Smooth muscle cell (in vitro differentiated cells): ENCODE data around the gene ZMIZ2. TPM values are rescaled to one million over a fixed set of nuclear protein-coding genes. Genes with fewer than 3 reads are reported as not detected.

Experiments
- DNase-seq: peaks from one replicate; lab custom pipeline; 2025; ENCODE audit not compliant: unreplicated experiment; lab: John Stamatoyannopoulos, UW
- H2AFZ ChIP-seq: fragments of 200-600 bp; sonication (generic); 2 replicates; pipeline ENCODE4 v1.6.0; 2016; ENCODE audit warnings: antibody characterized with exemption, low read depth, mild to moderate bottlenecking
- H3F3A ChIP-seq: fragments of 200-600 bp; sonication (generic); 2 replicates; pipeline ENCODE4 v1.6.0; 2017; ENCODE audit warnings: antibody characterized with exemption, low read depth
- H3K27ac ChIP-seq: fragments of 200-600 bp; sonication (generic); 2 replicates; pipeline ENCODE4 v1.5.1; 2016; ENCODE audit warnings: low read depth, mild to moderate bottlenecking
- H3K27me3 ChIP-seq: fragments of 200-600 bp; sonication (generic); 2 replicates; pipeline ENCODE4 v1.6.1; 2016; ENCODE audit warnings: low read depth, mild to moderate bottlenecking
- H3K36me3 ChIP-seq: fragments of 200-600 bp; sonication (generic); 2 replicates; pipeline ENCODE4 v1.5.1; 2016; ENCODE audit warnings: low read depth
- H3K4me1 ChIP-seq: fragments of 200-600 bp; sonication (generic); 2 replicates; pipeline ENCODE4 v1.5.1; 2016; ENCODE audit warnings: low read depth
- H3K4me2 ChIP-seq: fragments of 200-600 bp; sonication (generic); 2 replicates; pipeline ENCODE4 v1.6.0; 2016; ENCODE audit warnings: mild to moderate bottlenecking
- H3K4me3 ChIP-seq: fragments of 200-600 bp; sonication (generic); 2 replicates; pipeline ENCODE4 v1.5.1; 2016; ENCODE audit warnings: mild to moderate bottlenecking
- H3K79me2 ChIP-seq: fragments of 200-600 bp; sonication (generic); 2 replicates; pipeline ENCODE4 v1.6.0; 2016; ENCODE audit warnings: low read depth, mild to moderate bottlenecking
- H3K9ac ChIP-seq: fragments of 200-600 bp; sonication (generic); 2 replicates; pipeline ENCODE4 v1.6.0; 2016; ENCODE audit warnings: low read depth
- H3K9me3 ChIP-seq: fragments of 200-600 bp; sonication (generic); replicated peaks from 2 replicates; pipeline ENCODE4 v1.5.1; 2016; ENCODE audit warnings: low read depth
- H4K20me1 ChIP-seq: fragments of 200-600 bp; sonication (generic); 2 replicates; pipeline ENCODE4 v1.6.0; 2016; ENCODE audit warnings: low read depth
- CTCF ChIP-seq: fragments of 200-600 bp; sonication (generic); IDR thresholded peaks from 2 replicates; pipeline ENCODE4 v1.5.1; 2017; ENCODE audit warnings: borderline replicate concordance, mild to moderate bottlenecking, antibody characterized with exemption; ENCODE audit not compliant: insufficient read depth, poor library complexity, severe bottlenecking
- WGBS: methylation state at CpG from one replicate; pipeline ENCODE4 v1.1.7; 2016; ENCODE audit warnings: low lambda C conversion rate; 5-methylcytosine and 5-hydroxymethylcytosine counted together
- polyA plus RNA-seq: library from polyadenylated mRNA; unstranded; fragments of >200 nt; fragmentation: Nextera tagmentation; extraction: Ambion mirVana; gene quantifications from 2 replicates; pipeline ENCODE4 v1.2.1, GENCODE V29; 2016
- total RNA-seq: library from RNA; depleted of rRNA; stranded (reverse); fragments of >200 nt; gene quantifications from 2 replicates; pipeline ENCODE4 v1.2.3, GENCODE V29; 2014

ZMIZ2 gene
- total and polyA plus RNA-seq, 2 experiments from 2014 or later = 8.8 to 17.2 TPM

- Histone ChIP-seq H3K4me1 (no peaks in the 10 kb centered on the region), H3K79me2 (no peaks in the 10 kb centered on the region), H3K9ac (no peak overlapping the region), H3K4me3 (no peak overlapping the region), H3K4me2 (no peak overlapping the region), H2AFZ (no peak overlapping the region), H3K27me3 (no peaks in the 10 kb centered on the region), H3K9me3 (no peaks in the 10 kb centered on the region), H3K27ac (no peak overlapping the region), H4K20me1 (no peaks in the 10 kb centered on the region), H3F3A (no peaks in the 10 kb centered on the region), H3K36me3 (no peaks in the 10 kb centered on the region)
- no peak for TF ChIP-seq CTCF
- WGBS = 64% methylated on average over 2 of the region's 2 CpGs
- DNase-seq = no peak
These were observed 70.6 kb downstream of the ZMIZ2 start for GRCh38 chr7:44819292-44819691.

Other genes starting within 250 kb of the ZMIZ2 start
- 0.04 TPM in 1 of 2 replicates, not detected in the other for gene NPC1L1, start 207.5 kb upstream of the ZMIZ2 start, total RNA-seq
- 0.04 and 0.25 TPM in 2 replicates for gene NPC1L1, start 207.5 kb upstream of the ZMIZ2 start, polyA plus RNA-seq
- 42.7 and 43.2 TPM in 2 replicates for gene DDX56, start 174.9 kb upstream of the ZMIZ2 start, total RNA-seq
- 64.5 and 71.8 TPM in 2 replicates for gene DDX56, start 174.9 kb upstream of the ZMIZ2 start, polyA plus RNA-seq
- 50.8 and 83.5 TPM in 2 replicates for gene TMED4, start 166.6 kb upstream of the ZMIZ2 start, total RNA-seq
- 38.4 and 48.7 TPM in 2 replicates for gene TMED4, start 166.6 kb upstream of the ZMIZ2 start, polyA plus RNA-seq
- 23.4 and 34.2 TPM in 2 replicates for gene OGDH, start 142.2 kb upstream of the ZMIZ2 start, total RNA-seq
- 31.0 and 32.6 TPM in 2 replicates for gene OGDH, start 142.2 kb upstream of the ZMIZ2 start, polyA plus RNA-seq
- 3,153 and 3,434 TPM in 2 replicates for gene PPIA, start 47.8 kb downstream of the ZMIZ2 start, total RNA-seq
- gene PPIA, start 47.8 kb downstream of the ZMIZ2 start, polyA plus RNA-seq = 2,853 and 2,990 TPM in 2 replicates
- 135 and 143 TPM in 2 replicates for gene H2AZ2, start 99.2 kb downstream of the ZMIZ2 start, total RNA-seq
- 117 and 122 TPM in 2 replicates for gene H2AZ2, start 99.2 kb downstream of the ZMIZ2 start, polyA plus RNA-seq
- 24.3 and 25.3 TPM in 2 replicates for gene PURB, start 136.7 kb downstream of the ZMIZ2 start, total RNA-seq
- 2.3 and 4.5 TPM in 2 replicates for gene PURB, start 136.7 kb downstream of the ZMIZ2 start, polyA plus RNA-seq
- 0.04 and 0.27 TPM in 2 replicates for gene MYO1G, start 230.2 kb downstream of the ZMIZ2 start, total RNA-seq
- 0.31 TPM in 1 of 2 replicates, not detected in the other for gene MYO1G, start 230.2 kb downstream of the ZMIZ2 start, polyA plus RNA-seq